ENCODE data around the gene CRYGD.

- TF ChIP-seq, protein P1, sequence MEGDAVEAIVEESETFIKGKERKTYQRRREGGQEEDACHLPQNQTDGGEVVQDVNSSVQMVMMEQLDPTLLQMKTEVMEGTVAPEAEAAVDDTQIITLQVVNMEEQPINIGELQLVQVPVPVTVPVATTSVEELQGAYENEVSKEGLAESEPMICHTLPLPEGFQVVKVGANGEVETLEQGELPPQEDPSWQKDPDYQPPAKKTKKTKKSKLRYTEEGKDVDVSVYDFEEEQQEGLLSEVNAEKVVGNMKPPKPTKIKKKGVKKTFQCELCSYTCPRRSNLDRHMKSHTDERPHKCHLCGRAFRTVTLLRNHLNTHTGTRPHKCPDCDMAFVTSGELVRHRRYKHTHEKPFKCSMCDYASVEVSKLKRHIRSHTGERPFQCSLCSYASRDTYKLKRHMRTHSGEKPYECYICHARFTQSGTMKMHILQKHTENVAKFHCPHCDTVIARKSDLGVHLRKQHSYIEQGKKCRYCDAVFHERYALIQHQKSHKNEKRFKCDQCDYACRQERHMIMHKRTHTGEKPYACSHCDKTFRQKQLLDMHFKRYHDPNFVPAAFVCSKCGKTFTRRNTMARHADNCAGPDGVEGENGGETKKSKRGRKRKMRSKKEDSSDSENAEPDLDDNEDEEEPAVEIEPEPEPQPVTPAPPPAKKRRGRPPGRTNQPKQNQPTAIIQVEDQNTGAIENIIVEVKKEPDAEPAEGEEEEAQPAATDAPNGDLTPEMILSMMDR (conservative IDR thresholded peaks at IDR 0.05 in 1 of 2, IDR thresholded peaks at IDR 0.05 in 1 of 2; ENCODE audit: low read depth in 1 of 2, low read length in 2 of 2): no peak
- TF ChIP-seq EZH2 (IDR thresholded peaks at IDR 0.05; ENCODE audit: low read length, missing control alignments): no peak
Observed at GRCh38 chr2:208164951-208165755, 40.8 kb upstream of the CRYGD start.

Measured in fibroblast of lung (primary cell).